Measurements from ENCODE around the gene PTPA. TPM values are rescaled to one million over a fixed set of nuclear protein-coding genes. Genes with fewer than 3 reads are reported as not detected.
A peak's percentile ranks its signal among the peaks of the same experiment; 100 is the strongest.
"Not testable (repeated sequence)": the region's sequence is repeated elsewhere in the genome, so short reads cannot be mapped to it uniquely, and the experiment has no call there.

Gene PTPA
- total RNA-seq, 1 donor: 136 TPM

DNA sequence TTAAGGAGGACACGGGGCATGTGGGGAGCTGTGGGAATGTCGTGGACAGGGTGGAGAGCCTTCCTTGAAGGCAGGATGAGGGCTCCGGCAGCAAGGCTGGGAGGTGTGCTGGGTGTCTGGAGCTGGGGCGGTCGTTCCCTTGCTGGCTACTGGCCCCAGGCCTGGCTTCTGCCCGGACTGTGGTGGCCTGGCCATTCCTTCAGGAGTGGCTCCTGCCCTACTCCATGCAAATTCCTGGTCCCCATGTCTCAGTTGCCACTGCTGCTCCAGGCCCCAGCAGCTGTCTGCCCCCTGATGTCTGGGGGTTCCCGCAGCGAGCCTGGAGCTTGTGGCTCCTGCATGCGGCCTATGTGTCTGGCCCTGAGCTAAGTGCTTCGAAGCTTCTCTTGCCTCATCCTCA lies 44.9 kb downstream of the PTPA start:
- no peak for DNase-seq (ENCODE audit: low read depth)
- TF ChIP-seq, protein P1, sequence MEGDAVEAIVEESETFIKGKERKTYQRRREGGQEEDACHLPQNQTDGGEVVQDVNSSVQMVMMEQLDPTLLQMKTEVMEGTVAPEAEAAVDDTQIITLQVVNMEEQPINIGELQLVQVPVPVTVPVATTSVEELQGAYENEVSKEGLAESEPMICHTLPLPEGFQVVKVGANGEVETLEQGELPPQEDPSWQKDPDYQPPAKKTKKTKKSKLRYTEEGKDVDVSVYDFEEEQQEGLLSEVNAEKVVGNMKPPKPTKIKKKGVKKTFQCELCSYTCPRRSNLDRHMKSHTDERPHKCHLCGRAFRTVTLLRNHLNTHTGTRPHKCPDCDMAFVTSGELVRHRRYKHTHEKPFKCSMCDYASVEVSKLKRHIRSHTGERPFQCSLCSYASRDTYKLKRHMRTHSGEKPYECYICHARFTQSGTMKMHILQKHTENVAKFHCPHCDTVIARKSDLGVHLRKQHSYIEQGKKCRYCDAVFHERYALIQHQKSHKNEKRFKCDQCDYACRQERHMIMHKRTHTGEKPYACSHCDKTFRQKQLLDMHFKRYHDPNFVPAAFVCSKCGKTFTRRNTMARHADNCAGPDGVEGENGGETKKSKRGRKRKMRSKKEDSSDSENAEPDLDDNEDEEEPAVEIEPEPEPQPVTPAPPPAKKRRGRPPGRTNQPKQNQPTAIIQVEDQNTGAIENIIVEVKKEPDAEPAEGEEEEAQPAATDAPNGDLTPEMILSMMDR (IDR thresholded peaks at IDR 0.05; ENCODE audit: insufficient read depth, low read depth, low read length): no peak
- H3K4me3 ChIP-seq (ENCODE audit: low read depth, low read length): no peak overlapping the region

DNA sequence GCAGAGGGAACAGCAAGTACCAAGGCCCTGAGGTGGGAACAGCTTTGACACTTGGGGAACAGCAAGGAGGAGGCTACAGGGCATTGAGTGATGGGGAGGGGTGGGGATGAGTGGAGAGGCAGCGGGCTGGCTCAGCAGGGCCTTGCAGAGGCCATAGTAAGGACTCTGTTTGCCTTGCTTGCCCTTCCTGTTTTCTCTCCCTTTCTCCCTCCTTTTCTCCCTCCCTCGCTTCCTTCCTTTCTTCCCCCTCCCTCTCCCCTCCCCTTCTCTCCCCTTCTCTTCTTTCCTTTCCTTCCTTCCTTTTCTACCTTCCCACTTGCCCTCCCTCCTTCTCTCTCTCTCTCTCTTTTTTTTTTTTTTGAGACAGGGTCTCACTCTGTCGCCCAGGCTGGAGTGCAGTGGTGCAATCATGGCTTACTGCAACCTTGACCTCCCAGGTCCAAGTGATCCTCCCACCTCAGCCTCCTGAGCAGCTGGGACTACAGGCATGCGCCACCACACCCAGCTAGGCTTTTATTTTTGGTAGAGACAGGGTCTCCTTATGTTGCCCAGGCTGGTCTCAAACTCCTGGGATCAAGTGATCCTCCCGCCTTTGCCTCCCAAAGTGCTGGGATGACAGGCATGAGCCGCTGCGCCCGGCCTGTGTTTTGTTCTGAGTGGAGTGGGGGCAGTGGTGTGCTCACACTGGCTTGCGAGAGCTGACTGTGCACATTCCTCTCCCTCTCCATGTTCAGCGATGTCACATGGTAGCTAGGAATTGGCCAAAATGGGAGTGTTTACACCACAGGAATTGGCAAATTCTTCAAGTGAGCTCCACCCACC lies 49.7 kb downstream of the PTPA start:
- H3K4me3 ChIP-seq (ENCODE audit: low read depth, low read length): no peak overlapping the region
- DNase-seq (ENCODE audit: low read depth): peak; percentile 84
- TF ChIP-seq, protein P1 (IDR thresholded peaks at IDR 0.05; ENCODE audit: insufficient read depth, low read depth, low read length): no peak

- no peak for DNase-seq (ENCODE audit: low read depth)
- H3K4me3 ChIP-seq (ENCODE audit: low read depth, low read length): no peak overlapping the region
These were observed 50.3 kb downstream of the PTPA start for GRCh38 chr9:129161534-129161837.

DNA sequence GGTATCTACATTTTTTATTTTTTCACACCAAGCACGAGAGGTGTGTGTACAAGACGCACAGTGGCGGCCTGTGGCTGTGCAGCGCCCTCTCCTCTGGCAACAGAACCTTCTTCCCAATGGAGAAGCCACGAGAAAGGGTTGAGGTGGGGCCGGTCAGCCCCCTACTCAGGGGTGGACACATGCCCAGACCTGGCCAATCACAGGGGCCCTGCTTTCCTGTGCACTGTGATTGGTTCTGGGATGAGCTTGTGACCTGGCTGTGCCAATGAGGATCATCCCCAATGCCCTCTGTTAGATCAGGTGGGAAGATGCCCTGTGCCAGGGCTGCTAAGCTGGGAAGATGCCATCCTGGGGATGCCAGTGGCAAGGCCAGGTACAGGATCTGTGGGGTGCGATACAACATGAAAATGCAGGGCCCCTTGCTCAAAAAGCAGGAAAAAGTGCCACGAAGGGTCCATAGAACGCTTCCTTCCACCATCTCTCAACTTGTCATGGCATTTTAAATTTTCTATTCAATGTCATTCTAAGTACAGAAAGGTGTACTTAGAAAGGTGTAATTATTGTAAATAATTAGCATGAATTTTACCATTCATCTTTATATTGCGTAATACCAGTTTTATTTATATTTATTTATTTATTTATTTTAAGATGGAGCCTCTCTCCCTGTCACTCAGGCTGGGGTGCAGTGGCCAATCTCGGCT lies 51.4 kb downstream of the PTPA start:
- DNase-seq (ENCODE audit: low read depth): no peak
- H3K4me3 ChIP-seq (ENCODE audit: low read depth, low read length): no peak overlapping the region
- TF ChIP-seq, protein P1 (IDR thresholded peaks at IDR 0.05; ENCODE audit: insufficient read depth, low read depth, low read length): no peak

More at GRCh38 chr9:129161534-129161837, 50.3 kb downstream of the PTPA start:
- TF ChIP-seq, protein P1 (IDR thresholded peaks at IDR 0.05; ENCODE audit: insufficient read depth, low read depth, low read length): no peak

GRCh38 chr9:129163198-129163670 lies 52.0 kb downstream of the PTPA start:
- H3K4me3 ChIP-seq (ENCODE audit: low read depth, low read length): not testable (repeated sequence)
- peak; percentile 36 for DNase-seq (ENCODE audit: low read depth)

DNA sequence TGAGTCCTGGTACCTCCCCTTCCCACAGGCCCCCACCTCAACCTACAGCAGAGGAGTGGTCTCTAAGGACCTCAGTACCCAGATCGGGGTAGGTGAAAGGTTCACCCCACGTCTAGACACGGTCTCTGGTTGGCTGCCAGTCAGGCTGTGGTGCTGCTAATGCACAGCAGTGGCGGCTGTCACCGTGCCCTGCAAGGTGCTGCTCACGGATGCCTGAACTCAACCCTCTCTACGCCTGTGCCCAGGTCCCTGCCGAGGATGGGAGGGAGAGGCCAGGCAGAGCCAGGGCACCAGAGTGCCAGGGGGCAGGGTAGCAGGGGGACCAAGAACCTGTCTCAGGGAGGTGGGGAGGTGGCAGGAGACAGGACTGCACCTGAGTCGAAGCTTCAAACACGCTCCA lies 52.5 kb downstream of the PTPA start:
- TF ChIP-seq, protein P1 (IDR thresholded peaks at IDR 0.05; ENCODE audit: insufficient read depth, low read depth, low read length): no peak
- no peak for DNase-seq (ENCODE audit: low read depth)

GRCh38 chr9:129164246-129164930 lies 53.2 kb downstream of the PTPA start:
- TF ChIP-seq, protein P1 (IDR thresholded peaks at IDR 0.05; ENCODE audit: insufficient read depth, low read depth, low read length): no peak
- no peak overlapping the region for H3K4me3 ChIP-seq (ENCODE audit: low read depth, low read length)
- DNase-seq (ENCODE audit: low read depth): peak; percentile 62

More for the DNA sequence above, 52.5 kb downstream of the PTPA start:
- no peak overlapping the region for H3K4me3 ChIP-seq (ENCODE audit: low read depth, low read length)

Data from fibroblast of villous mesenchyme (primary cell).